Esophagus mucosa (tissue), 1 donor: ENCODE results near the gene ZNF567. TPM values are rescaled to one million over a fixed set of nuclear protein-coding genes. Genes with fewer than 3 reads are reported as not detected.
"Not testable (repeated sequence)": the region's sequence is repeated elsewhere in the genome, so short reads cannot be mapped to it uniquely, and the experiment has no call there.

Source experiments
- ATAC-seq: fragments of 200-7000 bp; cut with Tn5 transposase; one replicate; pipeline ENCODE4 v1.9.1; 2020
- total RNA-seq: library from RNA; stranded (reverse); gene quantifications from one replicate; pipeline ENCODE4 v1.2.4, GENCODE V29; 2023
- donor health status: DM: yes; HTN: yes; CAD: no.

ZNF567 gene
- total RNA-seq: 2.3 TPM

DNA sequence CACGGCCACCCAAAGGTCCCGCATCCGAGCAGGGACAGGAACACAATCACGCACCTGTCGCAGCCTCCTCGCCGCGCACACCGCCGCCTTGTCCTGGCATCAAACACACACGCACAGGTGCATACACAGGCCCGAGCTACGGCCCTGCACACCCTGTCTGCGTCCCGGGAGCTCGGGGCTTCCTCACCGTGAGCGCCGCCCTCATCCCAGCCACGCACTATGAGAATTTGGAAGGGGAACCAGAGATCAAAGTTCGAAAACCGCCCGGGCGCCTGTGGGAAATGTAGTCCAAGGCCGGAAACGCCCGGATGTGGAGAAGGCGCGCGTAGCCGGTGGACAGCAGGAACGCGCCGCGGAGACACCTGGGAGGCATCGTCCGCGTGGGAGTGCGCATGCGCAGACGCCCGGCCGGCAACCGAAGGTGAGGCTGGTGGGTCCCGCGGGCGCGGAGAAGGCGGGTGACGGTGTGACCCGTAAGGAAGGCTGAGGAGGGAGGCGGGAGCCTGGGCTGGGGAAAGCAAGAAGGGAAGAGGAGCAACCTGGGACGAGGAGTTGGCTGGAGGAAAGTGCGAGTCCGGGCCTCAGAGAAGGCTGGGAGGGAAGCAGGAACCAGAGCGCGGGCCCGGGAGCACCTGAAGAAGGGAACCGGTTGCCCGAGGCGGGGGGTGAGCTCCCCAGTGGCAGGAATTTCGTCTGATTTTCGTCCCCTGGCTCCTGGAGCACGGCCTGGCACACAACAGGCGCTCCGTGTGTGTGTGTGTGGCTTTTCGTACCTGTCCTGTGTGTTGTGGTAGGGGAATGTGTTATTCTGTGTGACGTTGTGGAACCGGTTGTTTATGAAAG, at the start of gene ZNF567:
ZNF567 (plus strand) TSS at position 399 of the 843 bp plus-strand sequence. CDS start 7,256 bp downstream, outside the sequence.
- peak; percentile 99 for ATAC-seq

DNA sequence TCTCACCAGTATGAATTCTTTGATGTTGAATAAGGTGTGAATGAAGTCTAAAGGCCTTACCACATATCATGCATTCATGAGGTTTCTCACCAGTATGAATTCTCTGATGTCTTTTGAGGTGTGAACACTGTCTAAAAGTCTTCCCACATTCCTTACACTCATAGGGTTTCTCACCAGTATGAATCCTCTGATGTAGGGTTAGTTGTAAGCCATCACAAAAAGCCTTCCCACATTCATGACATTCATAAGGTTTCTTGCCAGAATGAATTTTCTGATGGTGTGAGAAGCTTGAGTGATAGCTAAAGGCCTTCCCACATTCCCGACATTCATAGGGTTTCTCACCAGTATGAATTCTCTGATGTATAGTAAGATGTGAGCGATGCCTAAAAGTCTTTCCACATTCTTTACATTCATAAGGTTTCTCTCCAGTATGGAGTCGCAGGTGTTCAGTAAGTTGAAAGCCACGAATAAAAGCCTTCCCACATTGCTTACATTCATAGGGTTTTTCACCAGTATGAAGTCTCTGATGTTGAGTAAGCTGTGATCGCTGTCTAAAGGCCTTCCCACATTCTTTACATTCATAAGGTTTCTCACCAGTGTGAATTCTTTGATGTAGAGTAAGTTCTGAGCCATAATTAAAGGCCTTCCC, 48.4 kb upstream of the ZNF567 start:
- ATAC-seq: no peak

DNA sequence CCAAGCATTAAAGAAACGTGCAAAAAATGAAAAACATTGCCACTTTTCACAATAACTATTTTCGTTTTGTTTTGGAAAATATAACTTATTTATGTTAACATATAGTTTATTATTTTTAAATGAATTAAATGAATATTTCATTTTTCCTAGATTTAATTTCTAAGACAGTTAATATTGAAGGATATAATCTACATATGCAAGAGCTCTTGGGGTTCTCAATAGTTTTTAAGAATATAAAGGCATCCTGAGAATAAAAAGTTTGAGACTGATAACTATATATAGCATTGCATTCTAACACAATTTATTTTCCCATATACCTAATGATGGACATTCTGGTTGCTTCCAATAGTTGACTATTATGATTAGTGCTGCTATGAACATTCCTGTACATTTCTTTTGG, 40.7 kb upstream of the ZNF567 start:
- no peak for ATAC-seq

DNA sequence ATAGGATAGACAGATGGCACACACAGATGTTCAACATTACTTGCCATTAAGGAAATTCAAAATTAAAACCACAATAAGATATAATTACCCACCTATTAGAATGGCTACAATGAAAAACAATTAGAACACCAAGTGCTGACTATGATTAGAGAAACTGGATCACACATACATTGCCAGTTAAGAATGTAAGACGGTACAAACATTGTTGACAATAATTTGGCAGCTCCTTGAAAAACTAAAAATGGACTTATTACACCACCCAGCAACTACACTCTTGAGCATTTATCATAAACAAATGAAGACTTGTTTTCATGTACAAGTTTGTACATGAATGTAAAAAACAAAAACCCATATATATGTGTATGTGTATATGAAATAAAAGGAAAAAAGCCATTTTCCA, 34.5 kb upstream of the ZNF567 start:
- ATAC-seq: no peak

DNA sequence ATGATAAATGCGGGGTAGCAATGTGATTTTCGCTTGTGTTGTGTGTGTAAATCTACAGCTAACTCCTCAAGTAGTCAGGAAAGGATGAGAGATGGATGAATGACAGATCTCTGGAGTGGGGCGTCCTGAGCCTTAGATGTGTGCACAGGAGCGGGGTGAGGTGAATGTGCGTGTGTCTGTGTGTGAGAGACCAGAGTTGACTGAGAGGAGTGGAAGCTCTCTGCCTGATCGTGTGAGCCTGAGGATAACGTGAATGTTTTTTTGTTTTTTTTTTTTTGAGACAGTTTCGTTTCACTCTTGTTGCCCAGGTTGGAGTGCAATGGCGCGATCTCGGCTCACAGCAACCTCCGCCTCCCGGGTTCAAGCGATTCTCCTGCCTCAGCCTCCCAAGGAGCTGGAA, 21.6 kb upstream of the ZNF567 start:
- ATAC-seq: no peak

DNA sequence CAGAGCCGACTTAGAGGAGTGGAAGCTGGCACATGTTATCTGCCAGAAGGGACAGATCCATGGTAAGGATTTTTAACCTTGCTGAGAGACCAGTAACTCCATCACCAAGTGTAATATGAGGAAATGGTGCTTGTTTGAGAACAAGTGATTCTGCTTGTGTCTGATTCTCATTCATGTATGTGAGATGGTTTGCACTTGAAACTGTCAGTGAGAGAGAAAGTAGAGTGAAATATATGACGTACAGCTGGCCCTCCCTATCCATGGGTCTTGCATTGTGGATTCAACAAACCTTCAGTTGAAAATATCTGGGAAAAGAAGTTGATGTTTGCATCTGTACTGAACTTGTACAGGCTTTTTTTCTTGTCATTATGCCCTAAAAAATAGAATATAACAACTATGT, 18.8 kb upstream of the ZNF567 start:
- ATAC-seq: no peak

DNA sequence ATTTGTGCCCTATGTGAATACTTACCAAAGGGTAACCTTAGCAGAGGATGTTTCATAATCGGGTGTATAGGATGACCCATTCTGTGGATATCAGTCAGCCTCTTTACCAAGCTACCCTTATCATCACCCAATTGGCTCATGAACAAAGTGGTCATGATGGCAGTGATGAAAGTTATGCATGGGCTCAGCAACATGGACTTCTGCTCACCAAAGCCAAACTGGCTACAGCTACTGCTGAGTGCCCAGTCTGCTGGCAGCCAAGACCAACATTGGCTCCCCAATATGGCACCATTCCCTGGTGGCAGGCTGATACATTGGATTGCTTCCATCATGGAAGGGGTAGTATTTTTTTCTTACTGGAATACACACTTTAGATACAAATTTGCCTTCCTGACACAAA, 15.0 kb upstream of the ZNF567 start:
- ATAC-seq: no peak

DNA sequence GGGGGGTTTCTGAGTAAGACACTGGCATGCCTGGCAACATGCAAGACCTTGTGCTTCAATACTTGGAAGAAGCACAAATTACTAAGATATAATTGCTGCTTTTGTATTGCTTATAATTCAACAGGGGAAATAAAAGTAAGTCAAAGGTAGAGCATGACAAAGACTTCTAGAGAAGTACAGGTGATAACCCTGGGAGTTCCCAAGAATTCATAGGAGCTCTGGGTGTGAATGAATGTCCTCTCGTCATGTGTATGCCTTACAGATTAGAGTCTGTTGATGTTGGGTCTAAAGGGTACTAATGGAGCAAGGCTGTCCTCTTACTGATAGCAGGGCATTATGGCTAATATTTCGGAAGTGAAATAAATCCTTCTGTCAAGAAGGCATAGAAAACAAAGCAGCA, 13.2 kb upstream of the ZNF567 start:
- ATAC-seq: no peak

DNA sequence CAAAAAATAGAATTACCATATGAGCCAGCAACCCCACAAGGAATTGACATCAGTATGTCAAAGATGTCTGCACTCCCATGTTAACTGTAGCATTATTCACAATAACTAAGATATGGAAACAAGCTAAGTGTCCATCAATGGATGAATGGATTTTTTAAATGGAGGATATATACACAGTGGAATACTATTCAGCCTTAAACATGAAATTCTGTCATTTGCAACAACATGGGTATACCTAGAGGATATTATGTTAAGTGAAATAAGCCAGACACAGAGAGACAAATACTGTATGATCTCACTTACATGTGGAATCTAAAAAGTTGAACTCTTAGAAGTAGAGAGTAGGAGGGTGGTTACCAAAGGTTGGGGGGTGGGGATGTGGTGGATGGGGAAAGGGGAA, 8.0 kb upstream of the ZNF567 start:
- no peak for ATAC-seq

DNA sequence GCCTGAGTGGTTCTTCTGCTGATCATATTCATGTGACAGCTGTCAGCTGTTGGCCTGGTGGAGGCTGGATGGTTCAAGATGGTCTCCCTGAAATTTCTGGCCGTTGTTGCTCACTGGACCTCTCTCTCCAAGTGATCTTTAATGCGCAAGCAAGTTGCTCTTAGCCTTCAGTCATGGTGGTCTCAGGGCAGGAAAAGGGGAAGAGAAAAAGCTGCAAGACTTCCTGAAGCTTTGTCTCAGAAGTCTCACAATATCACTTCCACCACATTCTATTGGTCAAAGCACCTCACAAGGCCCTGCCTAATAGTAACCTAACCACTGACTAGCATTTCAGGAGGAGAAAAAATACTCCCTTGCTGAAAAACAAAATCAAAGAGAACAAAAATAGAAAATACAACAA, 1.6 kb upstream of the ZNF567 start:
- ATAC-seq: no peak

DNA sequence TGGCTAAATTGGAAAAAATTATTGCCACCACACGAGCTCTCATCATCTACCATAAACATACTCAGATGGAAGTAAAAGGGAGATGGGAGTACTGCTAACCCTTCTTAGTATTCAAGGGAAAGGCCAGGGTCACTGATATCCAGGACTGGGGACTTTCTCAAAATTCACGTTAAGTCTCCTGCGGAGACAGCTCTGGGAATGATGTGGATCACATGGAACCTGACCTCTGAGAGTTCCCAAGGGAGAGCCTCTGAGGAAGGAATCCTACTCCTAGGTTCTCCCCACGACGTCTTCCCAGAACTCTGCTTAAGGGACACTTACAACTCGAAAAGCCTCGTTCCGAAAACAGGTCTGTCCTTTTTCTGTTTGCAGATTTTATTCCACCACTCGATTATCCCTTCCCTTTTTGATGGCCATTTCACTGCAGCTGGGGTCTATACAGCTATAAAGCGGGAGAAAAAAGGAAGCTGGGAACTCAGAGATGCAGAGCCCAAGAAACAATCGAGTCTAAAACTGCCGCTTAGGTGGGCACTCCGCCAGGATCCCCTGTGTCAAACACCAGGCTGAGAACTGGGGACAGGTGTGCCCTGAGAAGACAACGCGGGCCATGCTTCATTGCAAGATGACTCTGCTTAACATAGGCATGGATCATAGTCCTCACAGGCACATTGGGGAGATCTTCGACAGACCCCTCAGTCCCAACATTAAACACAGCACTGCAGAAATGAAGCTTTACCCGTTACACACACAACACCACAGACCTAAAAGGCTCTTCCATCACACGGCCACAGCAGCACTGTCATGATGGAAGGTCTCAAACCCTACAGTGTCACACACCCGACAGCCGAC, 823 bp upstream of the ZNF567 start:
- no peak for ATAC-seq

DNA sequence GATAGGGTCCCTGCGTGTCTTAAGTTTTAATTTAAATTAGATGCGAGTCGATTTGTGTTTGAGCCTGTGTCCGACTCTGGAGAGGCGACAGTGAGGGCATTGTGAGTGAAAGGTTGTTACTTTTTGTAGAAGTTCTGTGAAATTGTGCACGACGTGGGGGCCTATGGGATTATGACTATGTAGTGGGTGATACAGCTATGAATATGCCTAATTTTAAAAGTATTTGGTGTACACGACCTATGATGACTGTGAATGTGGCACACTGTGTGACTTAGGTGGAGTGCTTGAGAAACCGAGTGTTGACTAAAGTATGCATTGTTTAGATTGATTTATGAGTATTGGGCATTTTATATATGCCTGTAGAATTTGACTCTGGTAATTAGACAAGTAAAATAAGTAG, 646 bp downstream of the ZNF567 start:
- ATAC-seq: no peak

DNA sequence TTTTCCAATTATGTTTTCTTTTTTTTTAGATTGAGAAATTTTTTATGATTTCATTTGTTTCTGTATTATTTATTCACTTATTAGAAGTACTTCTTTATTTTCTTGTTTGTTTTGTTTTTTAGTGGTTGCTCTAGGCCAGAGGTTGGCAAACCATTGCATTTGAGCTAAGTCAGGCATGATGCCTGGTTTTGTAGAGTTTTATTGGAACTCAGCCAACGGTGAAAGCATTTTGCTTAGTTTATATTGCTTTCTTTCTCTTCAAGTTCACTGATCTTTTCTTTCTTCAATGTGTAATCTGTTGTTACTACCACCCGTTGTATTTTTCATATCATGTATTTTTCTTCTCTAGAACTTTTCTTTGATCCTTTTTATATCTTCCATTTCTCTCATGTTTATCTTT, 19.7 kb downstream of the ZNF567 start:
- ATAC-seq: no peak

DNA sequence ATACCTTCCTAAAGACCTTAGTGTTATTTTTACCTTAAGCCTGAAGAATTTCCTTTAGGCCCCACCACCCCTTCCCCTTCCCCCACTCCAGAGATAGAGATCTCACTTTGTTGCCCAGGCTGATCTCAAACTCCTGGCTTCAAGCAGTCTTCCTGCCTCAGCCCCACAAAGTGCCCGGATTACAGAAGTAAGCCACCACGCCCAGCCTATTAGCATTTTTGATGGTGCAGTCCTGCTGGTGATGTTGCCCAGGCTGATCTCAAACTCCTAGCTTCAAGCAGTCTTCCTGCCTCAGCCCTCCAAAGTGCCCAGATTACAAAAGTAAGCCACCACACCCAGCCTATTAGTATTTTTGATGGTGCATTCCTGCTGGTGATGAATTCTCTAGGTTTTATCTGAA, 22.0 kb downstream of the ZNF567 start:
- no peak for ATAC-seq

DNA sequence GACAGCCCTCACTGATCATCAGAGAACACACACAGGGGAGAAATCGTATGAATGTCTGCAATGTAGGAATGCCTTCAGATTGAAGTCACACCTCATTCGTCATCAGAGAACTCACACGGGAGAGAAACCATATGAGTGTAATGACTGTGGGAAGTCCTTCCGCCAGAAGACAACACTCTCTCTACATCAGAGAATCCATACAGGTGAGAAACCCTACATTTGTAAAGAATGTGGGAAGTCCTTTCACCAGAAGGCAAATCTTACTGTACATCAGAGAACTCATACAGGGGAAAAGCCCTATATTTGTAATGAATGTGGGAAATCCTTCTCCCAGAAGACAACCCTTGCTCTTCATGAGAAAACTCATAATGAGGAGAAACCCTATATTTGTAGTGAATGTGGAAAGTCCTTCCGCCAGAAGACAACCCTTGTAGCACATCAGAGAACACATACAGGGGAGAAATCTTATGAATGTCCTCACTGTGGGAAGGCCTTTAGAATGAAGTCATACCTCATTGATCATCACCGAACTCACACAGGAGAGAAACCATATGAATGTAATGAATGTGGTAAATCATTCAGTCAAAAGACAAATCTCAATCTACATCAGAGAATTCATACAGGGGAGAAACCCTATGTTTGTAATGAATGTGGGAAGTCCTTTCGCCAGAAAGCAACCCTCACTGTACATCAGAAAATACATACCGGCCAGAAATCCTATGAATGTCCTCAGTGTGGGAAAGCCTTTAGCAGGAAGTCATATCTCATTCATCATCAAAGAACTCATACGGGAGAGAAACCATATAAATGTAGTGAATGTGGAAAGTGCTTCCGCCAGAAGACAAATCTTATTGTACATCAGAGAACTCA, 32.5 kb downstream of the ZNF567 start:
- no peak for ATAC-seq

DNA sequence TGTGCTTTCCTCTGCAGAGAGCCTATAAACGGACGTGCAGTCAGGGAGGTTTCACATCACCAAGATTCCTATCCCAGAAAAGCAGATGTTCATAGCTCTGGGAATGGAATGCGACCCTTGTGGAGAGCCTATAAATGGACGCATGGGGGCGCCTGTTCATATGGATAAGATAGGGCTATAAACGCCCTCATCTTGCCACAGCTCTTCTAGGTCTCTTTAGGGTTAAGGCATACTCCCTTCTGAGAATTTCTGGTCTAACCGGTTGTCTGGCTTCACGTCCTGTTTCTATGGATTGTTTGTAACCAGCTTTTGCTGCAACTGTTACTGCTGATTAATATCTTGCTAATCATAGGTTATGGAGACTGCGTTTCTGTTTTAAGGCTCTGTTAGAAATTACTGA, 48.8 kb downstream of the ZNF567 start:
- not testable (repeated sequence) for ATAC-seq

DNA sequence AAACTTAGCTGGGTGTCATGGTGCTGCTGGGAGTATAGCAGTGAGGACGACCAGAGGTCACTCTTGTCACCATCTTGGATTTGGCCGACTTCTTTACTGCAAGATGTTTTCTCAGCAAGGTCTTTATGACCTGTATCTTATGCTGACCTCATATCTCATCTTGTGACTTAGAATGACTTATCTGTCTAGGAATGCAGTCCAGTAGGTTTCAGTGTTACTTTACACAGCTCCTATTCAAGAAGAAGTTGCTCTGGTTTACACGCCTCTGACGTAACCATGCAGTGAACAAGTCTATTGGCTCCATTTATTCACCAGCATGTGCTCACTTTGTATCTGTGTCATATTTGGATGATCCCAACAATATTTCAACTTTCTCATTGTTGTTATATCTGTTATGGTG, 58.5 kb downstream of the ZNF567 start:
- ATAC-seq: no peak

DNA sequence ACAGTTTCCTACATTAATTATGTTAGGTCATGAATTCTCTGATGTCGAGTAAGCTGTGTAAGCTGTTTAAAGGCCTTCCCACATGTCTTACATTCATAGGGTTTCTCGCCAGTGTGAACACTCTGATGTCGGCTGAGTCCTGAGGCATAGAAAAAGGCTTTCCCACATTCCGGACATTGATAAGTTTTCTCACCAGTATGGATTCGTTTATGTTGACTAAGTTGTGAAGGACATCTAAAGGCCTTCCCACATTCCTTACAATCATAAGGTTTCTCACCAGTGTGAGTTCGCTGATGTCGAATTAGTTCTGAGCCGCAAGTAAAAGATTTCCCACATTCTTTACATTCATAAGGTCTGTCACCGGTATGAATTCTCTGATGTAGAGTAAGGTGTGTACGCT, 60.3 kb downstream of the ZNF567 start:
- ATAC-seq: no peak

DNA sequence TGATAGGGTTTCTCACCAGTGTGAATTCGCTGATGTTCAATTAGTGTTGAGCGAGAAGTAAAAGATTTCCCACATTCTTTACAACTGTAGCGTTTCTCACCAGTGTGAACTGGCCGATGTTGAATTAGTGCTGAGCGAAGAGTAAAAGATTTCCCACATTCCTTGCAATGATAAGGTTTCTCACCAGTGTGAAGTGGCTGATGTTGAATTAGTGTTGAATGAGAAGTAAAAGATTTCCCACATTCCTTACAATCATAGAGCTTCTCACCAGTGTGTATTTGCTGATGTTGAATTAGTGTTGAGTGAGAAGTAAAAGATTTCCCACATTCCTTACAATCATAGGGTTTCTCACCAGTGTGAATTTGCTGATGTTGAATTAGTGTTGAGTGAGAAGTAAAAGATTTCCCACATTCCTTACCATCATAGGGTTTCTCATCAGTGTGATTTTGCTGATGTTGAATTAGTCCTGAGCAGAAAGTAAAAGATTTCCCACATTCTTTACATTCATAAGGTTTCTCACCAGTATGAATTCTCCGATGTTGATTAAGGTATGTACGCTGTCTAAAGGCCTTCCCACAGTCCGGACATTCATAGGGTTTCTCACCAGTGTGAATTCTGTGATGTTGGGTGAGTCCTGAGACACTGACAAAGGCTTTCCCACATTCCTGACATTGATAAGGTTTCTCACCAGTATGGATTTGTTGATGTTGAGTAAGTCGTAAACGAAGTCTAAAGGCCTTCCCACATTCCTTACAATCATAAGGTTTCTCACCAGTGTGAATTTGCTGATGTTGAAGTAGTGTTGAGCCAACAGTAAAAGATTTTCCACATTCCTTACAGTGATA, 61.2 kb downstream of the ZNF567 start:
- ATAC-seq: no peak

DNA sequence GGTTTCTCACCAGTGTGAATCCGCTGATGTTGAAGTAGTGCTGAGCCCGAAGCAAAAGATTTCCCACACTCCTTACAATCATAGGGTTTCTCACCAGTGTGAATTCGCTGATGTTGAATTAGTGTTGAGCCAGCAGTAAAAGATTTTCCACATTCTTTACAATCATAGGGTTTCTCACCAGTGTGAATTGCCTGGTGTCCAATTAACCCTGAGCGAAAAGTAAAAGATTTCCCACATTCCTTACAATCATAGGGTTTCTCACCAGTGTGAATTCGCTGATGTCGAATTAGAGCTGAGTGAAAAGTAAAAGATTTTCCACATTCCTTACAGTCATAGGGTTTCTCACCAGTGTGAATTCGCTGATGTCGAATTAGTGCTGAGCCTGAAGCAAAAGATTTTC, 62.2 kb downstream of the ZNF567 start:
- ATAC-seq: not testable (repeated sequence)

DNA sequence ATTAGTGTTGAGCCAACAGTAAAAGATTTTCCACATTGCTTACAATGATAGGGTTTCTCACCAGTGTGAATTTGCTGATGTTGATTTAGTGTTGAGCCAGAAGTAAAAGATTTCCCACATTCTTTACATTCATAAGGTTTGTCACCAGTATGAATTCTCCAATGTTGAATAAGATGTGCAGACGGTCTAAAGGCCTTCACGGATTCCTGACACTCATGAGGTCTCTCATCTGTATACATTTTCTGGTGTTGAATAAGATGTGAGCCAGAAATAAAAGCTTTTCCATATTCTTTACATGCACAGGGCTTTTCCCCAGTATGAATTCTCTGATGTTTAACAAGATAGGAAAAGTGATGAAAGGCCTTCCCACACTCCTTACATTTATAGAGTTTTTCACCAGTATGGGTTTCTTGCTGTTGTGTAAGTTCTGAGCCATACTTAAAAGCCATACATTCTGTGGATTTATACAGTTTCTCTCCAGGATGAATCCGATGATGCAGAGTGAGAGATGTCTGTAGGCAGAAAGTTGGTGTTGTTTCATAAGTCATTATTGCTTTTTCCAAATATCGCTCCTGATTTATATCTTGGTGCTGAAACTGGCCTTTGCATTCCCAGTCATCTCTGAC, 62.8 kb downstream of the ZNF567 start:
- no peak for ATAC-seq
